LNCaP clone FGC (cell line): ENCODE measurements around the gene PDE3B.

Experiments used
- DNase-seq: peaks from one replicate; pipeline ENCODE4 v3.0.0-alpha.2; 2011; ENCODE audit warnings: low read depth
- H3K4me3 ChIP-seq: 2 replicates; pipeline ENCODE4 v1.5.1; 2011; ENCODE audit warnings: mild to moderate bottlenecking, low read depth, low read length, control low read depth
- TF ChIP-seq, protein P1 (sequence below): IDR thresholded peaks from 2 replicates; pipeline ENCODE4 v1.5.1; 2012; ENCODE audit warnings: mild to moderate bottlenecking; ENCODE audit not compliant: control insufficient read depth, insufficient read depth; ENCODE audit errors: extremely low read depth

The PDE3B gene

DNA sequence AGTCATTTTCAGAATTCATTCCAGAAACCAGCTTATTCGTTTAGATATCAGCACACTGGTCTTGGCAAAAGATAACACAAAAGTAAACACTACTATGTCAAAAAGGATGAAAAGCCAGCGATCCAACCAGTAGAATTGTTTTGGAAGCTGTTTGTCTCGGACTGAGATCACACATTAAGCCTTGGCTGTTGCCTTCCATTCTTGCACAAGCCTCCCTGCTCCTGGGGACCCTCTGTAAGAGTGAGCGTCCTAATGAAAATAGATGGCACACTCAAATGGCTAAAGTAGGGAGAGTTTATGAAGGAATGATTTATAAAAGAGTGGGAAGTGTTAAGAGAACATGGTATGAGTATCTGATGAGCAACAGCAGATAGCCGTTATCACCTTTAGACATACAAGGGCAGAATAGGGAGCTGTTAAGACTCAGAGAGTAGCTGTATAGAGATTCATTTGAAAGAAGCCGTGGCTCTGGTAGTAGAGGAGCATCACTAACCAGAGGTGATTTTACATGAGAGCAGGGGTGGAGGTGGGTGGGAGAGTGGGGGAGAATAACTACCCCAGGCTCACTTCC is 25.2 kb downstream of the PDE3B start:
- DNase-seq = no peak
- H3K4me3 ChIP-seq = no peak overlapping the region
- TF ChIP-seq, protein P1, sequence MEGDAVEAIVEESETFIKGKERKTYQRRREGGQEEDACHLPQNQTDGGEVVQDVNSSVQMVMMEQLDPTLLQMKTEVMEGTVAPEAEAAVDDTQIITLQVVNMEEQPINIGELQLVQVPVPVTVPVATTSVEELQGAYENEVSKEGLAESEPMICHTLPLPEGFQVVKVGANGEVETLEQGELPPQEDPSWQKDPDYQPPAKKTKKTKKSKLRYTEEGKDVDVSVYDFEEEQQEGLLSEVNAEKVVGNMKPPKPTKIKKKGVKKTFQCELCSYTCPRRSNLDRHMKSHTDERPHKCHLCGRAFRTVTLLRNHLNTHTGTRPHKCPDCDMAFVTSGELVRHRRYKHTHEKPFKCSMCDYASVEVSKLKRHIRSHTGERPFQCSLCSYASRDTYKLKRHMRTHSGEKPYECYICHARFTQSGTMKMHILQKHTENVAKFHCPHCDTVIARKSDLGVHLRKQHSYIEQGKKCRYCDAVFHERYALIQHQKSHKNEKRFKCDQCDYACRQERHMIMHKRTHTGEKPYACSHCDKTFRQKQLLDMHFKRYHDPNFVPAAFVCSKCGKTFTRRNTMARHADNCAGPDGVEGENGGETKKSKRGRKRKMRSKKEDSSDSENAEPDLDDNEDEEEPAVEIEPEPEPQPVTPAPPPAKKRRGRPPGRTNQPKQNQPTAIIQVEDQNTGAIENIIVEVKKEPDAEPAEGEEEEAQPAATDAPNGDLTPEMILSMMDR = no peak

DNA sequence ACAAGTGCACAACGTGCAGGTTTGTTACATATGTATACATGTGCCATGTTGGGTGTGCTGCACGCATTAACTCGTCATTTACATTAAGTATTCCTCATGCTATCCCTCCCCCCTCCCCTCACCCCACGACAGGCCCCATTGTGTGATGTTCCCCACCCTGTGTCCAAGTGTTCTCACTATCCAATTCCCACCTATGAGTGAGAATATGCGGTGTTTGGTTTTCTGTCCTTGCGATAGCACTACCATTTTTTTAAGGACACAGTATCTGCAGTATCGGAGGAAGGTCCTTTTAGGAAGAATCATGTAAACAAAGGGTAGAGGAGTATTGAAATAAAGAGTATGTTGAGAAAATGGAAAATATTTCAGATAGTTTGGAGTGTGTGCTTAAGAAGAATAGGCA is 25.9 kb downstream of the PDE3B start:
- H3K4me3 ChIP-seq = no peak overlapping the region
- no peak for DNase-seq
- TF ChIP-seq, protein P1 = no peak

DNA sequence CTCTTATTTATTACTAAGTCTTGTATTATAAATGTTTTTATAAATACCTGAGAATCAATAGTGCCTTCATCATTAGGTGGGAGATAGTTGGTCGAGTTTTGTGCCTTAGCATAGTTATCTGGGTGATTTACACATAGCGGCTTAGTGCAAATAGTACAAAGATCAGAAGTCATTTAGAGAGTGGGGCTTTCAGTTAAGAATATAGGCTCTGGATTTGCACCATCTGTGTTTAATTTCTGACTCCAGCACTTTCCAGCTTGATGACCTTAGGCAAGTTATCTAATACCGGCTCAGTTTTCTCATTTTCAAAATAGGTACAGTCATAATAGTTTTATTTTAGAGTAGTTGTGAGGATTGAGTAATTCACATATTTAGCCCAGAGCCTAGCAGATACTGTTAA is 26.4 kb downstream of the PDE3B start:
- TF ChIP-seq, protein P1 = no peak
- no peak overlapping the region for H3K4me3 ChIP-seq
- DNase-seq = no peak

DNA sequence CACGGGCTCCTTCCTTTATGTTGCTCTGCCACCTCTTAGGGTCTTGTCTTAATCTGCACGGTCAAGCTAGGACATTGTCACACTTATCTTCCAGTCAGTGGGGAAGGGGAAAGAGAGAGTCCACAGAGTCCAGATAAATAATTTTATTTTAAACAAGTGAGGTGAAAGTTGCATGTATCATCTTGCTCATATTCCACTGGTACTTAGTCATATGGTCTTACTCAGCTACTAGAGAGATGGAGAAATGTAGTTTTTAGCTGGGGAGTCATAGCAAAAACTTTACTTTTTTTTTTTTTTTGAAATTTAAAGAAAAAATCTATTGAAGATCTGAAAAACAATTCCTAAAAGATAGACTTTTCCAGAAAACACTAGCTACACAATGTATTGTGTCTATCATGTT is 29.0 kb downstream of the PDE3B start:
- H3K4me3 ChIP-seq = no peak overlapping the region
- DNase-seq = no peak
- TF ChIP-seq, protein P1 = no peak

DNA sequence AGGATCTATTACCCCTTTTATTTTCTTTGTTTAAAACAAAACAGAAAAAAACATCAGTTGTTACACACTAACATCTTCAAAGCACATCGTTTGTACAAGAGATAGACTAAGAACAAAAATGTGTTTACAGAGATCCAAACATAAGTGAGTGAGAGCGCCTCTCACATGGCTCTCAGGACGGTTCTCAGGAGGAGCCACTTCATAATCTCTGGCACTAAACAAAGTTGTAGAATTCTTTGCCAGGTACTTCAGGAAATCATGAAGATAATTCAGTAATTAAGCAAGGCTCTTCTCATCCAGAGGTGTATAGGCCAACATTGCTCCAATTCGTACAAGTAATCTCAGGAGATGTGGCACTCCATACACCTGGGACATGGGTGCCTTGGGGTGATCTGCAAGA is 29.8 kb downstream of the PDE3B start:
- TF ChIP-seq, protein P1 = no peak
- no peak for DNase-seq
- H3K4me3 ChIP-seq = no peak overlapping the region

DNA sequence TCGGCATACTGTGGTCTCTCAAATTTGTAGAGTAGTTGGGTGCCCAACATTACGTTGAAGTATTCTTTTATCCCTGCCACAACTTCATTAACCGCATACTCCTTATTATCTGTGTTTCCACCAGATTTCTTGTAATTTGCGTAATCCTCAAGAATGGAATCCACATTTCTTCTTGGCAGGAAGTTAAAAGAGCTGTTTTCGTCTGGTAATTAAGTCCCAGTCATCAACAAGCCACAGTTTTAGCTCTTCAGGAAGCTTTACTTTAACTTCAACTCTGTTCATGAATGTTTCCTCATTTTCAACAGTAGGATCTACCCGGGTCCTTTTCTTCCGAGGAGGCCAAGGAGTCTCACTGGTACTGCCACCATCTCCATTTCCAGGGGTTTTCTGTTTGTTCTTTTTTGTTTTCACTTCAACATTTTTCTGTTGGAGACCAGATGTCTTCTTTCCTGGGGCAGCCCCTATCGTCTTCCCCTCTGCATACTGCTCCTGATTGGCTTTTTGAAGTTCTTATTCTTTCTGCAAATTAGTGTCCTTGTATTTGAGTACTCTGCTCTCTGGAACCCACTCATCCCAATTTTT is 30.3 kb downstream of the PDE3B start:
- TF ChIP-seq, protein P1 = no peak
- no peak overlapping the region for H3K4me3 ChIP-seq
- no peak for DNase-seq

DNA sequence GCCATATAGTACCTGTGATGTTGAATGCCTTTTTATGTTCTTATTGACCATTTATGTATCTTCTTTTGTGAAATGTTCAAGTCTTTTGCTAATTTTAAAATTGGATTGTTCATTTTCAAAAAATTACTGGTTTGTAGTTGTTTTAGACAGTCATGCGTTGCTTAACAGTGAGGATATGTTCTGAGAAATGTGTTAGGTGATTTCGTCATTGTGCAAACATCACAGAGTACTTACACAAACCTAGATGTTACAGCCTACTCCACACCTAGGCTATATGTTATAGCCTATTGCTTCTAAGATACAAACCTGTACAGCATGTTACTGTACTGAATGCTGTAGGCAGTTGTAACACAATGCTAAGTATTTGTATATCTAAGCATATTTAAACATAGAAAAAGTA is 32.5 kb downstream of the PDE3B start:
- TF ChIP-seq, protein P1 = no peak
- H3K4me3 ChIP-seq = no peak overlapping the region
- DNase-seq = peak; percentile 74
